GM23248 (cell line): ENCODE results near the gene TVP23B. TPM values are rescaled to one million over a fixed set of nuclear protein-coding genes. Genes with fewer than 3 reads are reported as not detected.

Experiments
- DNase-seq: peaks from one replicate; pipeline ENCODE4 v3.0.0-alpha.2; 2015
- H2AFZ ChIP-seq: fragments of 200-600 bp; sonication (generic); 2 replicates; pipeline ENCODE4 v1.6.1; 2016; ENCODE audit warnings: antibody characterized with exemption
- H3F3A ChIP-seq: fragments of 200-600 bp; sonication (generic); 2 replicates; pipeline ENCODE4 v1.6.1; 2016; ENCODE audit warnings: mild to moderate bottlenecking, antibody characterized with exemption, mixed run types; ENCODE audit not compliant: insufficient read depth
- H3K27ac ChIP-seq: fragments of 200-600 bp; sonication (generic); 2 replicates; pipeline ENCODE4 v1.5.1; 2016; ENCODE audit warnings: mild to moderate bottlenecking
- H3K27me3 ChIP-seq: fragments of 200-600 bp; sonication (generic); replicated peaks from 2 replicates; pipeline ENCODE4 v1.6.1; 2016; ENCODE audit warnings: mild to moderate bottlenecking; ENCODE audit not compliant: insufficient read depth
- H3K36me3 ChIP-seq: fragments of 200-600 bp; sonication (generic); 2 replicates; pipeline ENCODE4 v1.6.1; 2016; ENCODE audit warnings: low read depth, mild to moderate bottlenecking
- H3K4me1 ChIP-seq: fragments of 200-600 bp; sonication (generic); 2 replicates; pipeline ENCODE4 v1.6.1; 2016; ENCODE audit warnings: mild to moderate bottlenecking; ENCODE audit not compliant: insufficient read depth
- H3K4me2 ChIP-seq: fragments of 200-600 bp; sonication (generic); one replicate; pipeline ENCODE4 v1.6.1; 2016; ENCODE audit warnings: mild to moderate bottlenecking; ENCODE audit not compliant: unreplicated experiment
- H3K4me3 ChIP-seq: fragments of 200-600 bp; sonication (generic); 2 replicates; pipeline ENCODE4 v1.5.1; 2016; ENCODE audit warnings: mild to moderate bottlenecking
- H3K79me2 ChIP-seq: fragments of 200-600 bp; sonication (generic); 2 replicates; pipeline ENCODE4 v1.6.1; 2016; ENCODE audit warnings: mild to moderate bottlenecking; ENCODE audit not compliant: insufficient read depth
- H3K9ac ChIP-seq: fragments of 200-600 bp; sonication (generic); 2 replicates; pipeline ENCODE4 v1.6.1; 2016; ENCODE audit warnings: mild to moderate bottlenecking
- H3K9me2 ChIP-seq: fragments of 200-600 bp; sonication (generic); 2 replicates; pipeline ENCODE4 v1.6.1; 2016; ENCODE audit warnings: mixed run types, mild to moderate bottlenecking, moderate library complexity; ENCODE audit not compliant: insufficient read depth
- H3K9me3 ChIP-seq: fragments of 200-600 bp; sonication (generic); one replicate; pipeline ENCODE4 v1.6.1; 2017; ENCODE audit warnings: low read depth
- H4K20me1 ChIP-seq: fragments of 200-600 bp; sonication (generic); 2 replicates; pipeline ENCODE4 v1.6.0; 2016; ENCODE audit not compliant: insufficient read depth
- EZH2 ChIP-seq: fragments of 200-600 bp; sonication (generic); IDR thresholded peaks from 2 replicates; pipeline ENCODE4 v1.6.1; 2018; ENCODE audit warnings: antibody characterized with exemption, mild to moderate bottlenecking; ENCODE audit not compliant: insufficient read depth, poor library complexity, severe bottlenecking
- EZH2phosphoT487 ChIP-seq: fragments of 200-600 bp; sonication (generic); IDR thresholded peaks from 2 replicates; pipeline ENCODE4 v1.6.1; 2018; ENCODE audit warnings: antibody characterized with exemption, moderate library complexity, mild to moderate bottlenecking, low read depth; ENCODE audit not compliant: insufficient read depth
- whole genome bisulfite sequencing, 2 experiments: methylation state at CpG; one replicate each; pipeline ENCODE4 v1.1.6; 2015 to 2017; ENCODE audit warnings: low lambda C conversion rate in 2 of 2, low coverage in 1 of 2; ENCODE audit errors: missing lambda C conversion rate in 2 of 2; 5-methylcytosine and 5-hydroxymethylcytosine counted together
- in situ Hi-C: fragments of 300-500 bp; cut with MboI; formaldehyde crosslinking; loops from 2 replicates; pipeline ENCODE4 v1.15.0; 2020
- polyA plus RNA-seq: library from polyadenylated mRNA; unstranded; fragments of >200 nt; fragmentation: Nextera tagmentation; extraction: Ambion mirVana; gene quantifications from 2 replicates; pipeline ENCODE4 v1.2.1, GENCODE V29; 2016
- total RNA-seq: library from RNA; depleted of rRNA; stranded (reverse); fragments of >200 nt; shearing (Covaris generic); gene quantifications from 2 replicates; pipeline ENCODE4 v1.2.3, GENCODE V29; 2014; rRNA removed

Gene TVP23B
- total and polyA plus RNA-seq, 2 experiments from 2014 or later: 80.7 to 81.9 TPM

- TF ChIP-seq EZH2 (no peak), EZH2phosphoT487 (no peak)
- WGBS, 2 experiments: 1 to 2% methylated on average over 27 to 29 of the region's 29 CpGs
- H3K4me1 ChIP-seq: peaks cover 20% of the 10 kb centered on the region
Measured at GRCh38 chr17:18855831-18856569, 75.0 kb downstream of the TVP23B start.

More at GRCh38 chr17:18855831-18856569, 75.0 kb downstream of the TVP23B start:
- peaks cover 16% of the 10 kb centered on the region for H3F3A ChIP-seq
- peaks cover 25% of the 10 kb centered on the region for H3K79me2 ChIP-seq
- H3K27me3 ChIP-seq: no peaks in the 10 kb centered on the region
- H3K9me3 ChIP-seq: no peaks in the 10 kb centered on the region
- peak overlapping the region; percentile 89 for H3K4me3 ChIP-seq
- no peaks in the 10 kb centered on the region for H3K9me2 ChIP-seq
- no peaks in the 10 kb centered on the region for H4K20me1 ChIP-seq
- peak overlapping the region; percentile 82 for H3K27ac ChIP-seq
- peak overlapping the region; percentile 96 for H2AFZ ChIP-seq
- peak overlapping the region; percentile 87 for H3K4me2 ChIP-seq
- H3K9ac ChIP-seq: peak overlapping the region; percentile 84
- in situ Hi-C loops: no loop called here
- peak; percentile 98 for DNase-seq
- no peaks in the 10 kb centered on the region for H3K36me3 ChIP-seq

Other genes with a start within 250 kb of the TVP23B start
- gene TBC1D28, start 136.8 kb upstream of the TVP23B start, total RNA-seq: not detected in 2 replicates
- not detected in 2 replicates for gene TBC1D28, start 136.8 kb upstream of the TVP23B start, polyA plus RNA-seq
- gene FOXO3B, start 98.9 kb upstream of the TVP23B start, total RNA-seq: 5.8 and 11.5 TPM in 2 replicates
- gene FOXO3B, start 98.9 kb upstream of the TVP23B start, polyA plus RNA-seq: 1.2 and 1.8 TPM in 2 replicates
- 0.11 and 0.25 TPM in 2 replicates for gene FBXW10, start 37.1 kb upstream of the TVP23B start, total RNA-seq
- gene FBXW10, start 37.1 kb upstream of the TVP23B start, polyA plus RNA-seq: not detected in 2 replicates
- gene PRPSAP2, start 76.9 kb downstream of the TVP23B start, total RNA-seq: 23.5 and 25.0 TPM in 2 replicates
- gene PRPSAP2, start 76.9 kb downstream of the TVP23B start, polyA plus RNA-seq: 19.4 and 20.6 TPM in 2 replicates
- gene SLC5A10, start 171.0 kb downstream of the TVP23B start, total RNA-seq: not detected in 2 replicates
- gene SLC5A10, start 171.0 kb downstream of the TVP23B start, polyA plus RNA-seq: 0.10 TPM in 1 of 2 replicates, not detected in the other
- 26.2 and 27.7 TPM in 2 replicates for gene FAM83G, start 223.6 kb downstream of the TVP23B start, total RNA-seq
- 8.9 and 9.3 TPM in 2 replicates for gene FAM83G, start 223.6 kb downstream of the TVP23B start, polyA plus RNA-seq